Tibial nerve (tissue), 4 donors: ENCODE data around the gene NPDC1.

Experiments
- CTCF ChIP-seq, 5 experiments: fragments of 200-600 bp in 3 of 5; fragments of 450-650 bp in 2 of 5; sonication (generic) in 3 of 5; IDR thresholded peaks; one replicate each; pipeline ENCODE4 v1.5.1; 2016 to 2019; ENCODE audit warnings: antibody characterized with exemption in 5 of 5, mild to moderate bottlenecking in 3 of 5, moderate library complexity in 2 of 5
- EP300 ChIP-seq, 2 donors: sonication (generic); formaldehyde crosslinking; IDR thresholded peaks; one replicate each; pipeline ENCODE4 v1.6.1; 2017; ENCODE audit warnings: antibody characterized with exemption in 2 of 2, mild to moderate bottlenecking in 1 of 2
- POLR2A ChIP-seq, 2 donors: fragments of 450-650 bp; IDR thresholded peaks; one replicate each; pipeline ENCODE4 v1.6.1; 2017; ENCODE audit warnings: antibody characterized with exemption in 2 of 2, mild to moderate bottlenecking in 2 of 2, moderate library complexity in 2 of 2

- TF ChIP-seq CTCF (IDR thresholded peaks at IDR 0.05) (no peak), EP300 (IDR thresholded peaks at IDR 0.05) (no peak), POLR2A (IDR thresholded peaks at IDR 0.05) (no peak)
Observed at GRCh38 chr9:137048655-137049543, 2.9 kb upstream of the NPDC1 start.
